Heart left ventricle (tissue), 13 donors: ENCODE measurements around the gene IQCN.

ENCODE experiments used
- POLR2A ChIP-seq, 2 donors: fragments of 450-650 bp; IDR thresholded peaks; one replicate each; pipeline ENCODE4 v1.6.1; 2017; ENCODE audit warnings: antibody characterized with exemption in 2 of 2, mild to moderate bottlenecking in 2 of 2, moderate library complexity in 2 of 2
- TF ChIP-seq, protein P1 (sequence below), 12 donors: fragments of 200-600 bp; sonication (generic) in 4 of 12; IDR thresholded peaks; one replicate each; pipeline versions ENCODE4 v1.5.0 to v1.8.0; 2018 to 2022; ENCODE audit warnings: antibody characterized with exemption in 12 of 12, mild to moderate bottlenecking in 5 of 12
- donor health status: ischemic (EF 13 %, LVEDD 7.1; RV severe dilation, severe dysfunction).
- donor health status: DM: no; HTN: yes; CAD: no.
- donor health status: DM: no; HTN: no; CAD: no.
- donor health status: ischemic (EF 25% LVEDD 6.9; RV normal size, moderate dysfunction).
- donor health status: ischemic (EF 25% LVEDD 5.7; RV mildly dilated, moderate dysfunction).
- donor health status: ischemic (EF 35%, LVEDD 5.7; RV mildly dilated, moderate dysfunction).
- donor health status: nonischemic (EF 11% LVEDD 7.7; RV severe dilation, severe dysfunction).
- donor health status: DM: yes; HTN: yes; CAD: no.
- donor health status: PGD.
- donor health status: ischemic (EF 29% LVEDD 5.4; RV normal size, mild dysfunction).
- donor health status: nonischemic (EF 23%, LVEDD 6.1; RV moderate dilation, normal function).

DNA sequence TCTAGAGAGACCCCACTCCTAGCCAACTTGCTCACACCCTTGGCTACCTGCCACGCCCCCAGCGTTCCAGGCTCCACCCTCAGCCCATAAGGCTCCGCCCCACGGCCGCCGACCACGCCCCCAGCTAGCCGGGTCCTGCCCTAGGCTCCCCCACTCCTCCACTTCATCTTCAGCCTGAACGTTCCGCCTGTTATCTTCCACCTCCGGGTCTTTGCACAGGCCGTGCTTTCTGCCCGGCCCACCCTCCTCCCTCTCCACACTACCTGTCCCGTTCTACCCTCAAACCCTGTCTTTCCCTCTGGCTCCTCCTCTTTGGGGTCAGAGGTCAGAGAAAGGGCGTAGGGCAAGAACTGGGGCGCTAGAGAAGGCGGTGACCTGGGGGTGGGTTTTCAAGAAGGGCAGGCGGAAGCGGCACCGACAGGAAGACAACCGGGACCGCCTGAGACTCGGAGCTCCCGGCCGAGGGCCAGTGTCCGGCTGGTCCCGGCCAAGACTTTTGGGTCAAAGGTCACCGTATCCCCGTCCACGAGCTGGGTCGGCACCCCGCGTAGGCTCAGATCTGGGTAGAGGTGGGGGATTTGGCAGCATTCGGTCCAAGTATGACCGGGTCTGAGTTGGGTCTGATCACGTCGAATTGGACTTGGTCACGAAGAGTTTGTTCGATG is 50.3 kb downstream of the IQCN start:
- TF ChIP-seq, protein P1, sequence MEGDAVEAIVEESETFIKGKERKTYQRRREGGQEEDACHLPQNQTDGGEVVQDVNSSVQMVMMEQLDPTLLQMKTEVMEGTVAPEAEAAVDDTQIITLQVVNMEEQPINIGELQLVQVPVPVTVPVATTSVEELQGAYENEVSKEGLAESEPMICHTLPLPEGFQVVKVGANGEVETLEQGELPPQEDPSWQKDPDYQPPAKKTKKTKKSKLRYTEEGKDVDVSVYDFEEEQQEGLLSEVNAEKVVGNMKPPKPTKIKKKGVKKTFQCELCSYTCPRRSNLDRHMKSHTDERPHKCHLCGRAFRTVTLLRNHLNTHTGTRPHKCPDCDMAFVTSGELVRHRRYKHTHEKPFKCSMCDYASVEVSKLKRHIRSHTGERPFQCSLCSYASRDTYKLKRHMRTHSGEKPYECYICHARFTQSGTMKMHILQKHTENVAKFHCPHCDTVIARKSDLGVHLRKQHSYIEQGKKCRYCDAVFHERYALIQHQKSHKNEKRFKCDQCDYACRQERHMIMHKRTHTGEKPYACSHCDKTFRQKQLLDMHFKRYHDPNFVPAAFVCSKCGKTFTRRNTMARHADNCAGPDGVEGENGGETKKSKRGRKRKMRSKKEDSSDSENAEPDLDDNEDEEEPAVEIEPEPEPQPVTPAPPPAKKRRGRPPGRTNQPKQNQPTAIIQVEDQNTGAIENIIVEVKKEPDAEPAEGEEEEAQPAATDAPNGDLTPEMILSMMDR (IDR thresholded peaks at IDR 0.05) = no peak
- no peak for TF ChIP-seq POLR2A (IDR thresholded peaks at IDR 0.05)
